GM20431 (cell line): ENCODE measurements around the gene RGL3.
"Not testable (repeated sequence)": the region's sequence is repeated elsewhere in the genome, so short reads cannot be mapped to it uniquely, and the experiment has no call there.

Experiments used
- in situ Hi-C: fragments of 300-500 bp; cut with MseI, MboI; formaldehyde crosslinking; loops from one replicate; pipeline ENCODE4 v1.15.0; 2020; ENCODE audit warnings: low sequenced_read_pairs; ENCODE audit not compliant: unreplicated experiment

RGL3 gene

GRCh38 chr19:11365557-11366117, 53.5 kb downstream of the RGL3 start:
- in situ Hi-C loops, result no loop called here

GRCh38 chr19:11364935-11365334, 54.2 kb downstream of the RGL3 start:
- in situ Hi-C loops, result no loop called here

GRCh38 chr19:11364296-11364904, 54.7 kb downstream of the RGL3 start:
- in situ Hi-C loops, result no loop called here

GRCh38 chr19:11363881-11364280, 55.2 kb downstream of the RGL3 start:
- in situ Hi-C loops, result no loop called here

- in situ Hi-C loops, result no loop called here
Observed at GRCh38 chr19:11361771-11362731, 57.1 kb downstream of the RGL3 start.

GRCh38 chr19:11361037-11361770, 57.9 kb downstream of the RGL3 start:
- in situ Hi-C loops, result no loop called here

GRCh38 chr19:11359421-11359820, 59.7 kb downstream of the RGL3 start:
- in situ Hi-C loops, result no loop called here

GRCh38 chr19:11356676-11357550, 62.2 kb downstream of the RGL3 start:
- in situ Hi-C loops, result no loop called here

- in situ Hi-C loops, result no loop called here
Observed at GRCh38 chr19:11356074-11356397, 63.1 kb downstream of the RGL3 start.

GRCh38 chr19:11355160-11356073, 63.7 kb downstream of the RGL3 start, which contains the start of gene PLPPR2:
Gene PLPPR2, plus strand, starts transcription at chr19:11355432. Its CDS starts 2,242 bp downstream, at chr19:11357674.
- in situ Hi-C loops, result no loop called here

- in situ Hi-C loops, result not testable (repeated sequence)
Observed at GRCh38 chr19:11354102-11354501, 65.0 kb downstream of the RGL3 start.

- in situ Hi-C loops, result no loop called here
Observed at GRCh38 chr19:11349171-11349570, 69.9 kb downstream of the RGL3 start.

GRCh38 chr19:11347546-11348039, 71.5 kb downstream of the RGL3 start:
- in situ Hi-C loops, result no loop called here

GRCh38 chr19:11346104-11346940, 72.8 kb downstream of the RGL3 start, which contains the start of the genes CCDC159 and TMEM205:
Gene CCDC159, plus strand, starts transcription at chr19:11346519. Its CDS starts 88 bp downstream, at chr19:11346607.
Gene TMEM205, minus strand, starts transcription at chr19:11346268. Its CDS starts 649 bp downstream, at chr19:11345619.
- in situ Hi-C loops, result no loop called here

- in situ Hi-C loops, result no loop called here
Observed at GRCh38 chr19:11345122-11345803, 73.9 kb downstream of the RGL3 start.
